ENCODE data around the gene IFITM1.

GRCh38 chr11:296171-297050 lies 17.4 kb upstream of the IFITM1 start:
- no peak for TF ChIP-seq CTCF (CRISPR knock-in tag; IDR thresholded peaks at IDR 0.05)
- TF ChIP-seq FUBP1 (CRISPR knock-in tag; IDR thresholded peaks at IDR 0.05; ENCODE audit: borderline replicate concordance), result no peak
- no peak for TF ChIP-seq POLR2G (IDR thresholded peaks at IDR 0.05; ENCODE audit: low read depth, low read length)
- TF ChIP-seq HNRNPK (IDR thresholded peaks at IDR 0.05; ENCODE audit: low read depth, low read length, poor library complexity, severe bottlenecking), result no peak
- no peak for TF ChIP-seq ZBTB43 (CRISPR knock-in tag; conservative IDR thresholded peaks at IDR 0.05)
- no peak for TF ChIP-seq SNAPC5 (CRISPR knock-in tag; IDR thresholded peaks at IDR 0.05; ENCODE audit: borderline replicate concordance)
